Tibial nerve (tissue), 4 donors: Measurements from ENCODE around the gene MKI67.

Experiments used
- CTCF ChIP-seq, 5 experiments: fragments of 200-600 bp in 3 of 5; fragments of 450-650 bp in 2 of 5; sonication (generic) in 3 of 5; IDR thresholded peaks; one replicate each; pipeline ENCODE4 v1.5.1; 2016 to 2019; ENCODE audit warnings: antibody characterized with exemption in 5 of 5, mild to moderate bottlenecking in 3 of 5, moderate library complexity in 2 of 5
- EP300 ChIP-seq, 2 donors: sonication (generic); formaldehyde crosslinking; IDR thresholded peaks; one replicate each; pipeline ENCODE4 v1.6.1; 2017; ENCODE audit warnings: antibody characterized with exemption in 2 of 2, mild to moderate bottlenecking in 1 of 2
- POLR2A ChIP-seq, 2 donors: fragments of 450-650 bp; IDR thresholded peaks; one replicate each; pipeline ENCODE4 v1.6.1; 2017; ENCODE audit warnings: antibody characterized with exemption in 2 of 2, mild to moderate bottlenecking in 2 of 2, moderate library complexity in 2 of 2

- TF ChIP-seq POLR2A (IDR thresholded peaks at IDR 0.05) (no peak), CTCF (IDR thresholded peaks at IDR 0.05) (no peak), EP300 (IDR thresholded peaks at IDR 0.05) (no peak)
These were observed 34.5 kb downstream of the MKI67 start for GRCh38 chr10:128091636-128092210.
